K562 (cell line): ENCODE results near the gene LOXL4. TPM values are rescaled to one million over a fixed set of nuclear protein-coding genes. Genes with fewer than 3 reads are reported as not detected.
A peak's percentile ranks its signal among the peaks of the same experiment; 100 is the strongest.

Experiments
- ARID1B ChIP-seq: fragments of 450-650 bp; IDR thresholded peaks from 2 replicates; pipeline ENCODE4 v1.6.1; 2016; ENCODE audit warnings: antibody characterized with exemption, mild to moderate bottlenecking, inconsistent platforms
- CBFA2T3 ChIP-seq: fragments of 450-650 bp; IDR thresholded peaks from 2 replicates; pipeline ENCODE4 v1.6.1; 2017
- CEBPB ChIP-seq: fragments of 450-650 bp; IDR thresholded peaks from 2 replicates; pipeline ENCODE4 v1.6.1; 2016; ENCODE audit warnings: missing genetic modification characterization, missing compliant biosample characterization
- DNMT1 ChIP-seq: fragments of 450-650 bp; IDR thresholded peaks from 2 replicates; pipeline ENCODE4 v1.6.1; 2016; ENCODE audit warnings: antibody characterized with exemption, mild to moderate bottlenecking
- DPF2 ChIP-seq: fragments of 450-650 bp; IDR thresholded peaks from 2 replicates; pipeline ENCODE4 v1.6.1; 2016
- ETV1 ChIP-seq: fragments of 450-650 bp; conservative IDR thresholded peaks from 2 replicates; pipeline ENCODE4 v1.6.1; 2016; ENCODE audit warnings: missing genetic modification characterization, control low read depth, low read depth, missing compliant biosample characterization
- FOXA1 ChIP-seq: fragments of 450-650 bp; IDR thresholded peaks from 2 replicates; pipeline ENCODE4 v1.6.1; 2016; ENCODE audit warnings: mild to moderate bottlenecking, borderline replicate concordance
- KDM1A ChIP-seq, 2 experiments: fragments of 450-650 bp; IDR thresholded peaks; 2 replicates each; pipeline ENCODE4 v1.6.1; 2016; ENCODE audit warnings: mild to moderate bottlenecking in 2 of 2
- MCM3 ChIP-seq: fragments of 450-650 bp; IDR thresholded peaks from 2 replicates; pipeline ENCODE4 v1.6.1; 2016
- NEUROD1 ChIP-seq: fragments of 150-350 bp; IDR thresholded peaks from 2 replicates; pipeline ENCODE4 v1.6.1; 2014; ENCODE audit warnings: borderline replicate concordance, low read length, low read depth; ENCODE audit not compliant: partially characterized antibody
- NFIC ChIP-seq: fragments of 450-650 bp; IDR thresholded peaks from 2 replicates; pipeline ENCODE4 v1.6.1; 2017; ENCODE audit warnings: mild to moderate bottlenecking, inconsistent platforms
- PHF8 ChIP-seq: fragments of 200-600 bp; sonication (generic); IDR thresholded peaks from 2 replicates; pipeline ENCODE4 v1.6.1; 2012; ENCODE audit warnings: mixed run types, mild to moderate bottlenecking, inconsistent platforms, low read length, moderate library complexity, borderline replicate concordance
- REST ChIP-seq, 2 experiments: fragments of 450-650 bp; formaldehyde crosslinking in 1 of 2; IDR thresholded peaks; 2 replicates each; pipeline versions ENCODE4 v1.4.0 to v1.6.1; 2014 to 2020; ENCODE audit warnings: mild to moderate bottlenecking in 2 of 2, borderline replicate concordance in 1 of 2, low read depth in 1 of 2
- SMAD4 ChIP-seq: fragments of 250-450 bp; sonication (Bioruptor Pico); conservative IDR thresholded peaks from 2 replicates; pipeline ENCODE4 v1.8.0; 2021; ENCODE audit warnings: inconsistent platforms, mild to moderate bottlenecking, moderate library complexity
- TAF1 ChIP-seq: IDR thresholded peaks from 2 replicates; pipeline ENCODE4 v1.6.1; 2011; ENCODE audit warnings: mild to moderate bottlenecking, low read length, moderate library complexity; ENCODE audit not compliant: insufficient read depth, control insufficient read depth, severe bottlenecking; ENCODE audit errors: extremely low read depth
- TAL1 ChIP-seq: fragments of 450-650 bp; IDR thresholded peaks from 2 replicates; pipeline ENCODE4 v1.6.1; 2016; ENCODE audit warnings: mild to moderate bottlenecking
- TRIM24 ChIP-seq, 2 experiments: fragments of 450-650 bp; IDR thresholded peaks; 2 replicates each; pipeline ENCODE4 v1.6.1; 2016
- ZEB2 ChIP-seq: fragments of 450-650 bp; IDR thresholded peaks from 2 replicates; pipeline ENCODE4 v1.6.1; 2016
- ZNF239 ChIP-seq: fragments of 250-450 bp; sonication (Bioruptor Pico); IDR thresholded peaks from 2 replicates; pipeline ENCODE4 v1.4.0; 2020; ENCODE audit warnings: mild to moderate bottlenecking
- ZNF740 ChIP-seq, 3 experiments: fragments of 200-800 bp in 1 of 3; sonication (Bioruptor generic) in 1 of 3; sonication (generic) in 1 of 3; formaldehyde crosslinking in 1 of 3; IDR thresholded peaks; 2 replicates each; pipeline versions ENCODE4 v1.6.1 to v1.8.0; 2016 to 2022; ENCODE audit warnings: mild to moderate bottlenecking in 2 of 3, missing compliant biosample characterization in 2 of 3, missing genetic modification characterization in 2 of 3, missing genetic modification reagents in 1 of 3
- polyA plus RNA-seq, 8 experiments: library from polyadenylated mRNA; depleted of rRNA in 4 of 8; stranded (reverse) in 5 of 8; unstranded in 3 of 8; fragments of >200 nt; fragmentation: Nextera tagmentation in 2 of 8; fragmentation: Illumina TruSeq in 1 of 8; extraction: Ambion mirVana in 2 of 8; extraction: Trizol in 1 of 8; gene quantifications; 2 replicates each; pipeline versions ENCODE4 v1.2.1 to v1.2.3, GENCODE V29; 2011 to 2014; ENCODE audit warnings: inconsistent platforms in 1 of 8, missing spikeins in 1 of 8
- total RNA-seq, 7 experiments: library from RNA; depleted of rRNA in 6 of 7; stranded (reverse); fragments of >200 nt in 6 of 7; fragmentation: Illumina TruSeq in 2 of 7; extraction: Trizol in 2 of 7; gene quantifications; 2 replicates each; pipeline versions ENCODE4 v1.2.1 to v1.2.3, GENCODE V29; 2011 to 2021; ENCODE audit warnings: low replicate concordance in 1 of 7

The LOXL4 gene
- total and polyA plus RNA-seq, 9 of the 15 experiments (the other 6 are each of a cell fraction or from before 2014, with no cell fraction given): 0.03 to 0.35 (median 0.05) TPM; not detected in 3

GRCh38 chr10:98270073-98270740 is 2.2 kb upstream of the LOXL4 start (continued):
- no peak for TF ChIP-seq CEBPB
- TF ChIP-seq ZEB2: peak; percentile 43; the same call in 1 of the 2 replicates
- 0 out of 2 replicates have a peak, but pooled peaks have one; percentile 28 for TF ChIP-seq DPF2
- no peak for TF ChIP-seq ZNF239
- peak; percentile 37; the same call in 1 of the 2 replicates for TF ChIP-seq ETV1
- TF ChIP-seq KDM1A (IDR thresholded peaks at IDR 0.05): no peak
- TF ChIP-seq MCM3: no peak
- no peak for TF ChIP-seq TAF1
- TF ChIP-seq FOXA1: no peak
- 0 out of 2 replicates have a peak, but pooled peaks have one; percentile 11 for TF ChIP-seq TAL1
- no peak for TF ChIP-seq NFIC
- TF ChIP-seq ZNF740 (CRISPR knock-in tag; IDR thresholded peaks at IDR 0.05): no peak
- TF ChIP-seq ZNF740 (tag; IDR thresholded peaks at IDR 0.05): no peak
- TF ChIP-seq PHF8: no peak
- TF ChIP-seq NEUROD1: no peak
- no peak for TF ChIP-seq REST (IDR thresholded peaks at IDR 0.05; ENCODE audit: borderline replicate concordance)
- TF ChIP-seq REST (CRISPR knock-in tag; IDR thresholded peaks at IDR 0.05; ENCODE audit: low read depth): no peak
- peak; percentile 28 for TF ChIP-seq CBFA2T3
- no peak for TF ChIP-seq DNMT1
- peak; percentile 46; the same call in 1 of the 2 replicates for TF ChIP-seq ARID1B
- no peak for TF ChIP-seq SMAD4 (CRISPR knock-in tag)
- peak; percentile 28 to 58; a peak in 2 of 4 replicates for TF ChIP-seq TRIM24 (IDR thresholded peaks at IDR 0.05)
